Measurements from ENCODE around the gene CIB4.

The CIB4 gene

GRCh38 chr2:26639685-26640243 is 1.4 kb downstream of the CIB4 start:
- no peak for DNase-seq

- DNase-seq: no peak
Measured at GRCh38 chr2:26637811-26638310, 3.3 kb downstream of the CIB4 start.

- no peak for DNase-seq
Measured at GRCh38 chr2:26636935-26637334, 4.2 kb downstream of the CIB4 start.

GRCh38 chr2:26635401-26635800 is 5.8 kb downstream of the CIB4 start:
- no peak for DNase-seq

- DNase-seq: no peak
Measured at GRCh38 chr2:26634636-26635230, 6.4 kb downstream of the CIB4 start.

GRCh38 chr2:26633993-26634595 is 7.1 kb downstream of the CIB4 start:
- no peak for DNase-seq

GRCh38 chr2:26633351-26633945 is 7.7 kb downstream of the CIB4 start:
- no peak for DNase-seq

- DNase-seq: no peak
Measured at GRCh38 chr2:26632624-26633185, 8.5 kb downstream of the CIB4 start.

GRCh38 chr2:26631401-26632170 is 9.6 kb downstream of the CIB4 start:
- no peak for DNase-seq

GRCh38 chr2:26630669-26631360 is 10.4 kb downstream of the CIB4 start:
- no peak for DNase-seq

- no peak for DNase-seq
Measured at GRCh38 chr2:26630235-26630634, 10.9 kb downstream of the CIB4 start.

- no peak for DNase-seq
Measured at GRCh38 chr2:26629751-26630150, 11.4 kb downstream of the CIB4 start.

GRCh38 chr2:26629346-26629630 is 11.9 kb downstream of the CIB4 start:
- no peak for DNase-seq

GRCh38 chr2:26628561-26629345 is 12.4 kb downstream of the CIB4 start:
- DNase-seq: no peak

GRCh38 chr2:26627350-26628105 is 13.6 kb downstream of the CIB4 start:
- no peak for DNase-seq

GRCh38 chr2:26626606-26627005 is 14.6 kb downstream of the CIB4 start:
- DNase-seq: no peak

- DNase-seq: no peak
Measured at GRCh38 chr2:26623541-26624495, 17.3 kb downstream of the CIB4 start.

- no peak for DNase-seq
Measured at GRCh38 chr2:26621469-26622199, 19.5 kb downstream of the CIB4 start.

- no peak for DNase-seq
Measured at GRCh38 chr2:26620031-26620605, 21.0 kb downstream of the CIB4 start.

All from hematopoietic multipotent progenitor cell treated with erythropoietin and hydrocortisone succinate and interleukin-3 and kit ligand, for 6 days (in vitro differentiated cells).